Osteocyte (in vitro differentiated cells): ENCODE data around the gene LAMA3. TPM values are rescaled to one million over a fixed set of nuclear protein-coding genes. Genes with fewer than 3 reads are reported as not detected.

Experiments used
- DNase-seq: peaks from one replicate; pipeline ENCODE4 v3.0.0; 2021; ENCODE audit warnings: mixed read lengths; ENCODE audit not compliant: unreplicated experiment; ENCODE audit errors: extremely low spot score
- H3K27ac Mint-ChIP-seq: one replicate; pipeline ENCODE4 v1.8.0; 2021; ENCODE audit warnings: mild to moderate bottlenecking, mixed read lengths; ENCODE audit not compliant: unreplicated experiment
- H3K27me3 Mint-ChIP-seq: one replicate; pipeline ENCODE4 v1.8.0; 2021; ENCODE audit warnings: mixed read lengths; ENCODE audit not compliant: unreplicated experiment
- H3K36me3 Mint-ChIP-seq: one replicate; pipeline ENCODE4 v1.8.0; 2021; ENCODE audit warnings: mixed read lengths; ENCODE audit not compliant: unreplicated experiment
- H3K4me1 Mint-ChIP-seq: one replicate; pipeline ENCODE4 v1.8.0; 2021; ENCODE audit warnings: mixed read lengths; ENCODE audit not compliant: unreplicated experiment
- H3K4me3 Mint-ChIP-seq: one replicate; pipeline ENCODE4 v1.8.0; 2021; ENCODE audit warnings: mild to moderate bottlenecking, moderate library complexity, mixed read lengths; ENCODE audit not compliant: unreplicated experiment
- H3K9me3 Mint-ChIP-seq: one replicate; pipeline ENCODE4 v1.8.0; 2021; ENCODE audit warnings: mixed read lengths; ENCODE audit not compliant: unreplicated experiment
- total RNA-seq: library from RNA; stranded (reverse); gene quantifications from 2 replicates; pipeline ENCODE4 v1.2.1, GENCODE V29; 2021
- TF ChIP-seq, protein P1 (sequence below): fragments of 200-600 bp; sonication (generic); IDR thresholded peaks from 2 replicates; pipeline ENCODE4 v1.5.0; 2021; ENCODE audit warnings: antibody characterized with exemption, mild to moderate bottlenecking, moderate library complexity

LAMA3 gene
- total RNA-seq, 1 donor from 2014 or later: not detected

DNA sequence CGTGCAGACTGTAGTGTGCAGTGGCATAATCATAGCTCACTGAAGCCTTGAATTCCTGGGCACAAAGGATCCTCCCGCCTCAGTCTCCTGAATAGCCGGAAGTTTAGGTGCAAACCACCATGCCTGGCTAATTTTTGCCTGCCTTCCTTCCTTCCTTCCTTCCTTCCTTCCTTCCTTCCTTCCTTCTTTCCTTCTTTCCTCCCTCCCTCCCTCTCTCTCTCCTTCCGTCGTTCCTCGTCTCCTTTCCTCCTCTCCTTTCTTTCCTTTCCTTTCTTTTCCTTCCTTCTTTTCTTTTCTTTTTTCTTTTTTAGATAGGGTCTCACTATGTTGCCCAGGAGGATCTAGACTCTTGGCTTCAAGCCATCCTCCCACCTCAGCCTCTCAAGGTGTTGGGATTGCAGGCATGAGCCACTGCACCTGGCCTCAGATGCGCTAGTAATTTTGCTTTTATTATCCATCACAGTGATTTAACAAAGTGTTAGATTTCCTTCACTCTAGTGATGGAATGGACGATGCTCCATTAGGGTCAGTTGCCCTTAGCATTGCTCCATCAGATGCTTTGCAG, 20.0 kb upstream of the LAMA3 start:
- Mint-ChIP-seq H3K27ac (no peak overlapping the region), H3K9me3 (no peaks in the 10 kb centered on the region), H3K27me3 (peaks cover 64% of the 10 kb centered on the region), H3K4me1 (no peaks in the 10 kb centered on the region), H3K4me3 (no peak overlapping the region), H3K36me3 (no peaks in the 10 kb centered on the region)
- no peak for DNase-seq
- TF ChIP-seq, protein P1, sequence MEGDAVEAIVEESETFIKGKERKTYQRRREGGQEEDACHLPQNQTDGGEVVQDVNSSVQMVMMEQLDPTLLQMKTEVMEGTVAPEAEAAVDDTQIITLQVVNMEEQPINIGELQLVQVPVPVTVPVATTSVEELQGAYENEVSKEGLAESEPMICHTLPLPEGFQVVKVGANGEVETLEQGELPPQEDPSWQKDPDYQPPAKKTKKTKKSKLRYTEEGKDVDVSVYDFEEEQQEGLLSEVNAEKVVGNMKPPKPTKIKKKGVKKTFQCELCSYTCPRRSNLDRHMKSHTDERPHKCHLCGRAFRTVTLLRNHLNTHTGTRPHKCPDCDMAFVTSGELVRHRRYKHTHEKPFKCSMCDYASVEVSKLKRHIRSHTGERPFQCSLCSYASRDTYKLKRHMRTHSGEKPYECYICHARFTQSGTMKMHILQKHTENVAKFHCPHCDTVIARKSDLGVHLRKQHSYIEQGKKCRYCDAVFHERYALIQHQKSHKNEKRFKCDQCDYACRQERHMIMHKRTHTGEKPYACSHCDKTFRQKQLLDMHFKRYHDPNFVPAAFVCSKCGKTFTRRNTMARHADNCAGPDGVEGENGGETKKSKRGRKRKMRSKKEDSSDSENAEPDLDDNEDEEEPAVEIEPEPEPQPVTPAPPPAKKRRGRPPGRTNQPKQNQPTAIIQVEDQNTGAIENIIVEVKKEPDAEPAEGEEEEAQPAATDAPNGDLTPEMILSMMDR: no peak

DNA sequence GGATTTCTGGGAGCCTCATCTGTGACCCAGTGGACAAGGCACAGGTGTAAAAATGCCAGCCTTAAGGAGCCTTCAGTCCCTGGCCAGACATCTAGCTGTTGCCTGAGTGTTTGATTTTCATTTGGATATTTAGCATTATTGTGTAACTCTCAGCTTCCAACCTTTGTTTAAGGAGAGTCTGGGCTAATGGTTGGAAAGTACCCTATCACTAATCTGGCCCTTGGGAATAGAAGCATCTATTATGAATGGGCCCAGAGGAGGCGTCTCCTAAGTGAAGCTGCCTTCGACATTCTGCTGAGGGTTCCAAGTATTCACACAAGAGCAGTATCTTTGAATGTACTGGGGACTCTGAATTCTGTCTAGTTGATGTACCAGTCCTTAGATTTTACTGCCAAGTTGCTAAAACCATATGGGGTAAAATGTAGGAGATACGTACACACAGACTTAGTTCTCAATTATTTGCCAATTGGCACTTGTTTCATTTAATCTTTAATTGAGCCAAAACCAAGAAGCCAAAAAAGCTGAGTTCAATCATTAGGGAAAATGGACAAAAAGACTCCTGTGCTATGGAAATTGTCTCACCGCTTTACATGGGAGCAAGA, 19.3 kb upstream of the LAMA3 start:
- no peaks in the 10 kb centered on the region for H3K9me3 Mint-ChIP-seq
- no peaks in the 10 kb centered on the region for H3K36me3 Mint-ChIP-seq
- TF ChIP-seq, protein P1: no peak
- no peak overlapping the region for H3K4me3 Mint-ChIP-seq
- peaks cover 62% of the 10 kb centered on the region for H3K27me3 Mint-ChIP-seq
- no peak for DNase-seq
- no peak overlapping the region for H3K27ac Mint-ChIP-seq
- H3K4me1 Mint-ChIP-seq: no peaks in the 10 kb centered on the region

DNA sequence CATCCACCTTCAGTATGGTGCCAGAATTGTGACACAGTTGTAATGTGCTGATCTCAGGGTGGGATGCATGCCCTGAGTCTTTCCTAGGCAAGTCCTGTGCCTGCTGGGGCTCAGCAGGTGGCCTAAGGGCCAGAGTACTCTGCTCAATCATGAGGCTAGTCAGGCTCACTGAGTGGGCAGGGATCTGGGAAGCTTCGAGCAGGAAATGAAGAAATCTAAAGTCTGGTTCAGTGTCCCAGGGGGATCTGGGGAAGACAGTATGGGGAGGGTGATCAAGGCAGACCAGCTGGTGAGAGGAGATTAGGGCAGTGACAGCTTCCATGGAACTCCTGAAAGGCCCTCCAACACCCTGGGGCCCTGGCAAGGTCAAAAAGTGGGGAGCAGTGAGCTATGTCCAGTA, 17.7 kb upstream of the LAMA3 start:
- no peaks in the 10 kb centered on the region for H3K4me1 Mint-ChIP-seq
- no peak overlapping the region for H3K4me3 Mint-ChIP-seq
- H3K27ac Mint-ChIP-seq: no peak overlapping the region

DNA sequence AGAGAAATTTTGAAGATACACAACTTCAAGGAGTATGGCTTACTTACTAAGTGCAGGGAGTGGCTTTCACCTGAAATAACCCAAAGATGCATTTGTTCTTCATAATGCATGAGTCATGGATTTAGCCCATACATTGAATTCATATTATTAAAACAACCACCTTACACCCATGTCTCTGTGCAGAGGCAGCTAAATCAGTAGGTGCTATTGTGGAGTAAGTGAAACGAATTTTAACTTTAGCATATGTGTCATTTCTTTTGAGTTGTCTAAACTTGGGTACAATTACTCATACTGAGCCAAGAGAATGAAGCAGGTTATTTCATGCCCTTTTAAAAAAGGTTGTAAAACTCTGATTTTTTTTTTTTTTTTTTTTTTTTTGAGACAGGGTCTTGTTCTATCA, 15.5 kb upstream of the LAMA3 start:
- Mint-ChIP-seq H3K27ac (no peak overlapping the region), H3K4me1 (no peaks in the 10 kb centered on the region), H3K36me3 (no peaks in the 10 kb centered on the region), H3K4me3 (no peak overlapping the region), H3K27me3 (peaks cover 61% of the 10 kb centered on the region), H3K9me3 (no peaks in the 10 kb centered on the region)
- TF ChIP-seq, protein P1: no peak
- no peak for DNase-seq

More for the DNA sequence above, 17.7 kb upstream of the LAMA3 start:
- TF ChIP-seq, protein P1: no peak
- no peaks in the 10 kb centered on the region for H3K9me3 Mint-ChIP-seq
- no peak for DNase-seq
- no peaks in the 10 kb centered on the region for H3K36me3 Mint-ChIP-seq
- H3K27me3 Mint-ChIP-seq: peaks cover 64% of the 10 kb centered on the region

DNA sequence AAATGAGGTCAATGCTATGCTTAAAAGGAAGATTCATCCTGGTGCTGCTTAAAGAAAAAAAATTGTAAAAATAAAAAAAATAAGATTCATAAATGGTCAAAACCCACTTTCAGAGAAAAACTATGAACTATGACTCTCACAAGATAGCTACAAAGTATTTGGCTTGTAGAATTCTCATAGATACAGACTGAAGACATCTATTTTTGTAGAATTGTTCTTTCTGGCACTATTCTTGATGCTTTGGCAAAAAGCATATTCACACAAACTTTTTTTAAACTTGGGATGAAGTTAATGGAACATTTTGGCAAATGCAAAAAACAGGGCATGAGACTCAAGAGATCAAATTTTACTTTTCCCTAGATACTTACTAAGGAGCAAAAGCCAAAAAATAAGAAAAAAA, 14.0 kb upstream of the LAMA3 start:
- Mint-ChIP-seq H3K4me3 (no peak overlapping the region), H3K4me1 (no peaks in the 10 kb centered on the region), H3K9me3 (no peaks in the 10 kb centered on the region), H3K27ac (no peak overlapping the region), H3K27me3 (peaks cover 60% of the 10 kb centered on the region), H3K36me3 (no peaks in the 10 kb centered on the region)
- no peak for DNase-seq
- TF ChIP-seq, protein P1: no peak
